Breast epithelium (tissue), 3 donors: Measurements from ENCODE around the gene PPP1CB.
A peak's percentile ranks its signal among the peaks of the same experiment; 100 is the strongest.

ENCODE experiments used
- POLR2A ChIP-seq: fragments of 450-650 bp; IDR thresholded peaks from one replicate; pipeline ENCODE4 v1.6.1; 2016; ENCODE audit warnings: antibody characterized with exemption, mild to moderate bottlenecking, moderate library complexity
- POLR2AphosphoS5 ChIP-seq, 3 donors: sonication (generic); formaldehyde crosslinking; IDR thresholded peaks; one replicate each; pipeline ENCODE4 v1.6.1; 2017; ENCODE audit warnings: antibody characterized with exemption in 3 of 3
- TF ChIP-seq, protein P1 (sequence below), 3 donors: fragments of 450-650 bp; IDR thresholded peaks; one replicate each; pipeline ENCODE4 v1.5.1; 2016 to 2017; ENCODE audit warnings: antibody characterized with exemption in 3 of 3, mild to moderate bottlenecking in 3 of 3, moderate library complexity in 3 of 3

- TF ChIP-seq, protein P1, sequence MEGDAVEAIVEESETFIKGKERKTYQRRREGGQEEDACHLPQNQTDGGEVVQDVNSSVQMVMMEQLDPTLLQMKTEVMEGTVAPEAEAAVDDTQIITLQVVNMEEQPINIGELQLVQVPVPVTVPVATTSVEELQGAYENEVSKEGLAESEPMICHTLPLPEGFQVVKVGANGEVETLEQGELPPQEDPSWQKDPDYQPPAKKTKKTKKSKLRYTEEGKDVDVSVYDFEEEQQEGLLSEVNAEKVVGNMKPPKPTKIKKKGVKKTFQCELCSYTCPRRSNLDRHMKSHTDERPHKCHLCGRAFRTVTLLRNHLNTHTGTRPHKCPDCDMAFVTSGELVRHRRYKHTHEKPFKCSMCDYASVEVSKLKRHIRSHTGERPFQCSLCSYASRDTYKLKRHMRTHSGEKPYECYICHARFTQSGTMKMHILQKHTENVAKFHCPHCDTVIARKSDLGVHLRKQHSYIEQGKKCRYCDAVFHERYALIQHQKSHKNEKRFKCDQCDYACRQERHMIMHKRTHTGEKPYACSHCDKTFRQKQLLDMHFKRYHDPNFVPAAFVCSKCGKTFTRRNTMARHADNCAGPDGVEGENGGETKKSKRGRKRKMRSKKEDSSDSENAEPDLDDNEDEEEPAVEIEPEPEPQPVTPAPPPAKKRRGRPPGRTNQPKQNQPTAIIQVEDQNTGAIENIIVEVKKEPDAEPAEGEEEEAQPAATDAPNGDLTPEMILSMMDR (IDR thresholded peaks at IDR 0.05) = no peak
- TF ChIP-seq POLR2A = no peak
- TF ChIP-seq POLR2AphosphoS5 (IDR thresholded peaks at IDR 0.05) = peak in 1 of 3 donors; percentile 20
These were observed 59.0 kb downstream of the PPP1CB start, which contains the start of gene SPDYA for GRCh38 chr2:28810384-28811285.
